Loucy (cell line): ENCODE data around the gene ITGA11.

Experiments used
- CTCF ChIP-seq: fragments of 200-600 bp; sonication (generic); conservative IDR thresholded peaks from 2 replicates; pipeline ENCODE4 v1.5.1; 2014; ENCODE audit warnings: mild to moderate bottlenecking, antibody characterized with exemption, low read length
- EZH2phosphoT487 ChIP-seq: fragments of 200-600 bp; IDR thresholded peaks from 2 replicates; pipeline ENCODE4 v1.6.1; 2018; ENCODE audit warnings: antibody characterized with exemption, mild to moderate bottlenecking, moderate library complexity, borderline replicate concordance

- TF ChIP-seq CTCF (no peak), EZH2phosphoT487 (no peak)
Observed at GRCh38 chr15:68264282-68264681, 167.7 kb downstream of the ITGA11 start.
